Fibroblast of lung (primary cell): ENCODE data around the gene DDN.

Experiments
- EZH2 ChIP-seq: IDR thresholded peaks from 2 replicates; pipeline ENCODE4 v1.5.1; 2012; ENCODE audit warnings: low read length, control low read depth, mild to moderate bottlenecking; ENCODE audit errors: missing control alignments
- TF ChIP-seq, protein P1 (sequence below), 2 donors: IDR thresholded peaks in 1 of 2; conservative IDR thresholded peaks in 1 of 2; 1 replicate in 1 of 2; 2 replicates in 1 of 2; pipeline ENCODE4 v1.5.1; 2011 to 2012; ENCODE audit warnings: low read length in 2 of 2, control low read depth in 1 of 2, inconsistent platforms in 1 of 2, low read depth in 1 of 2, mild to moderate bottlenecking in 1 of 2

DNA sequence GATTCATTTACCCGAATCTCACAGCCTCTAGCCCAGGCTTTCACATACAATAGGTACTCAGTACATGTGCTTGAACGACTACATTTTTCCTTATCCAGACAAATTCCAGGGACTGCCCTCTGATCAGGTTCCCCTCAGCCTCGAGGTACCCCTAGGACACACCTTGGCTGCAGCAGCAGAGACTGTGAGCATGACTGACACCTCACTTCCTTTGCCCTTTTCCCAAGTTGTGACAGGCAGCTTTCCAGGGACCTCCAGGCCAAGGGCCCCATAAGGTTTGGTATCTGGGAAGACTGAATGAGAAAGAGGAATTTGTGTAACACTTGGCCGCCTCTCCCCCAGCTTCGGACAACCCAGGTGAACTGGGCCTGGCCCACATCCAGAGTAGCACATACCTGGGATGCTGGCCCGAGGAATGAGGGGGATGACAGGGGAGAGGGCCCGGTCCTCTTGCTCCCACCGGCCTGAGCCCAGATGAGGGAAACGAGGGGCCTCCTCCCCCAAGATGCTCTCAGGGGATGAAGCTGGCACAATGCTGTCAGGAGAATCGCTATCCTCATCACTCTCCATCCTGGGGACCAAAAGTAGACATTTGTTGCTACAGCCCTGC is 29.6 kb upstream of the DDN start:
- TF ChIP-seq, protein P1, sequence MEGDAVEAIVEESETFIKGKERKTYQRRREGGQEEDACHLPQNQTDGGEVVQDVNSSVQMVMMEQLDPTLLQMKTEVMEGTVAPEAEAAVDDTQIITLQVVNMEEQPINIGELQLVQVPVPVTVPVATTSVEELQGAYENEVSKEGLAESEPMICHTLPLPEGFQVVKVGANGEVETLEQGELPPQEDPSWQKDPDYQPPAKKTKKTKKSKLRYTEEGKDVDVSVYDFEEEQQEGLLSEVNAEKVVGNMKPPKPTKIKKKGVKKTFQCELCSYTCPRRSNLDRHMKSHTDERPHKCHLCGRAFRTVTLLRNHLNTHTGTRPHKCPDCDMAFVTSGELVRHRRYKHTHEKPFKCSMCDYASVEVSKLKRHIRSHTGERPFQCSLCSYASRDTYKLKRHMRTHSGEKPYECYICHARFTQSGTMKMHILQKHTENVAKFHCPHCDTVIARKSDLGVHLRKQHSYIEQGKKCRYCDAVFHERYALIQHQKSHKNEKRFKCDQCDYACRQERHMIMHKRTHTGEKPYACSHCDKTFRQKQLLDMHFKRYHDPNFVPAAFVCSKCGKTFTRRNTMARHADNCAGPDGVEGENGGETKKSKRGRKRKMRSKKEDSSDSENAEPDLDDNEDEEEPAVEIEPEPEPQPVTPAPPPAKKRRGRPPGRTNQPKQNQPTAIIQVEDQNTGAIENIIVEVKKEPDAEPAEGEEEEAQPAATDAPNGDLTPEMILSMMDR (conservative IDR thresholded peaks at IDR 0.05 in 1 of 2, IDR thresholded peaks at IDR 0.05 in 1 of 2; ENCODE audit: low read depth in 1 of 2, low read length in 2 of 2): no peak
- TF ChIP-seq EZH2: no peak
